Fibroblast of peridontal ligament (primary cell): Measurements from ENCODE around the gene CHAC2.
"Not testable (repeated sequence)": the region's sequence is repeated elsewhere in the genome, so short reads cannot be mapped to it uniquely, and the experiment has no call there.

ENCODE experiments used
- DNase-seq: peaks from one replicate; pipeline ENCODE4 v3.0.0-alpha.2; 2010; ENCODE audit errors: extremely low read depth

CHAC2 gene

DNA sequence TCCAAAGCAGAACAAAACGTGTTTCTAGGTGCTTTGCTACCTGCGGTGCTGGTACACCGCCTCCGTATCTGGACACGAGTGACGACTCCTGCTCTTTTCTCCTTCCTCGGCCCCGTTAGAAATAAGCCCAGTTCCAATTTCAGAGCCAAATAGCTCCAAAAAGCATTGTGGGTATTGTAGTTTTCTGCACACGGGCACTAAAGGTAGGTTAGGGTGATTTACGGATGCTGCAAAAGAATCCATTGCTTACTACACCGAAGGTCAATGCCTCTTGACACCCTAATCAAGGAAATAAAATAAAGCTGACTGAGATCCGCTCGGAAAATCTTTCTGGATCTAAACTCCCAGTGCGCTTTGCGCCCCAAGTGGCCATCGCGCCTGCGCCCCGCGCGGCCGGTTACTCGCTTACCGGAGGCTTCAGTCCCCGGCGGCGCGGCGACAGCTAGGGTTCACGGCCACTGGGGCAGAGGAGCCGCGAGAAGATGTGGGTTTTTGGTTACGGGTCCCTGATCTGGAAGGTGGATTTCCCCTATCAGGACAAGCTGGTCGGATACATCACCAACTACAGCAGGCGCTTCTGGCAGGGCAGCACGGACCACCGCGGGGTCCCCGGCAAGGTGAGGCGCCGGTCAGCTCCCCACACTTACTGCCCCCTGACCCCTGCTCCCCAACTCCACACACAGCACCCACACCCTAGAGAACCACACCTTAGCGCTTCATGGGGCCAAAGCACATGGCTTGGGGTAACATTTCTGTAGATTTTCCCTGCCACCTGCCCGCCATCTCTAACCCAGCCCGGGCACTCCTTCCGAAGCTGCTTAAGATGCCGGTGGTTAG is at the start of gene CHAC2:
Gene CHAC2 (plus strand): TSS at position 400 of the 837 bp plus-strand sequence. CDS start 83 bp downstream, at position 483.
- DNase-seq = peak; percentile 75

DNA sequence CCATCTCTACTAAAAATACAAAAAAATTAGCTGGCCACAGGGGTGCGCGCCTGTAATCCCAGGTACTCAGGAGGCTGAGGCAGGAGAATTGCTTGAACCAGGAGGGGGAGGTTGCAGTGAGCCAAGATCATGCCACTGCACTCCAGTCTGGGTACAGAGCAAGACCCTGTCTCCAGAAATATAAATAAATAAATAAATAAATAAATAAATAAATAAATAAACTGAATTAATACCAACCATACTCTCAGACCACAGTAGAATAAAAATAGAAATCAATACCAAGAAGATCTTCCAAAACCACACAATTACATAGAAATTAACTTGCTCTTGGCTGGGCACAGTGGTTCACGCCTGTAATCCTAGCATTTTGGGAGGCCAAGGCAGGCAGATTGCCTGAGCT is 46.7 kb upstream of the CHAC2 start:
- DNase-seq = not testable (repeated sequence)

DNA sequence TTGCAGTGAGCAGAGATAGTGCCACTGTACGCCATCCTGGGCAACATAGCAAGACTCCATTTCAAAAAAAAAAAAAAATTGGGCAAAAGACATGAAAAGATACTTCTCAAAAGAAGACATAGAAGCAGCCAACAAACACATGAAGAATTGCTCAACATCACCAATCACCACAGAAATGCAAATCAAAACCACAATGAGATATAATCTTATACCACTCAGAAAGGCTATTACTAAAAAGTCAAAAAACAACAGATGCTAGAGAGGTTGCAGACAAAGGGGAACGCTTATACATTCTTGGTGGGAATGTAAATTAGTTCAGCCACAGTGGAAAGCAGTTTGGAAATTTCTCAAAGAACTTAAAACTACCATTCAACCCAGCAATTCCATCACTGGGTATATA is 43.1 kb upstream of the CHAC2 start:
- DNase-seq = peak; percentile 91

DNA sequence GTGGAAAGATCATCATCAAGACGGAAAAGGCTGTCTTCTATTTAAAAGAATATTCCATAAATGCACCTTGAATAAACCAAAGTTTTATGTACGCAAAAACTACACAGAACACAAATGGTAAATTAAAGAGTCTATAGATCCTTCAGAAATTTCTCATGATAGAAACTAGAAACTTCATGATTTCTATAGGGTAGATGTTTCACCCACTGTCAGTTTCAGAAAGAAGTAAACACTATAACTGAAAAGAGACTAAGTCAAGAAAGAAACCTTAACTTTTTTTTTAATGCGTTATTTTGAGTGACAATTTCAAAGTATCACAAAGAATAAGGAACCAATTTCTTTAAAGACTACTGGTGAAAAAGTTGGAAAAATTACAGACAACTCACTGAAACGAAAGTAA is 41.9 kb upstream of the CHAC2 start:
- no peak for DNase-seq

DNA sequence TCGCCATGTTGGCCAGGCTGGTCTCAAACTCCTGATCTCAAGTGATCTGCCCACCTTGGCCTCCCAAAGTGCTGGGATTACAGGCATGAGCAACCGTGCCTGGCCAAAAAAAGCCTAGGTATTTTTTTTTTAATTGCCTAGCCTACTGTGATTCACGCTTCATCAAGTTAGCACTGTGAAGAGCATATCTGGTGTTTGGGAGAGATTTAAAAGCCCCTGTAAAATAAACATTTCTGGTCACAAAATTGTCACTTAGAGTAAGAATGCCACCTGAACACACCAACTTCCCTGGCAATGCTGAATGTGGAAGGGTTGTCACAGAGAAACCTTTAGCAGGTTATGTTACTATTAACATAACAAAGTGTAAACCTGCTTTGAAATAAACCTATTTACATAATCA is 39.7 kb upstream of the CHAC2 start:
- no peak for DNase-seq

DNA sequence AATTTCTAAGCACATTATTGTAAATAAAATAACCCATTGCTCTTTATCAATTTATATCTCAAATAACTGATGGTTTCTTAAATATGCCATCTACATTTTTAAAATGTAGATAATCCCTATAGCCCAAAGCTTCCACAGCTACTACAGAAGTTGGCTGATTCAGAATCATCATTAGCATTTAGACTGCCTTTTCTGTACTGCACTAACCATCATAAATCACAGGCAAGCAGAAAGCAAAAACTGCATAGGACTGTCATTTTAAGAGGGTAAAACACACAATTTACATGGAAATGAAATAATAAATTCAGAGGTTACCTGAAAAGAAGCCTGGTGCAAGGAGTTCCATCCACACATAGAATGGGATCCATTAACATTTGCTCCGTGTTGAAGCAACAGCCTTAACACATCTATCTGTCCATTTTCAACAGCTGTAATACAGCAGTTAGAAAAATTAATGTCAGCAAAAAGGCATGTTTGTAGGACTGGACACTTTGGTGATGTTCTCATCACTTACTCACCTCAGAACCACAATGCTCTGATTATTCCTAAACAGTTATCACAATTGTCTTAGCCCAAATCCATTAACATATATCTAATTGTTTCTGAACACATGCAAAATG is 38.4 kb upstream of the CHAC2 start:
- DNase-seq = no peak

DNA sequence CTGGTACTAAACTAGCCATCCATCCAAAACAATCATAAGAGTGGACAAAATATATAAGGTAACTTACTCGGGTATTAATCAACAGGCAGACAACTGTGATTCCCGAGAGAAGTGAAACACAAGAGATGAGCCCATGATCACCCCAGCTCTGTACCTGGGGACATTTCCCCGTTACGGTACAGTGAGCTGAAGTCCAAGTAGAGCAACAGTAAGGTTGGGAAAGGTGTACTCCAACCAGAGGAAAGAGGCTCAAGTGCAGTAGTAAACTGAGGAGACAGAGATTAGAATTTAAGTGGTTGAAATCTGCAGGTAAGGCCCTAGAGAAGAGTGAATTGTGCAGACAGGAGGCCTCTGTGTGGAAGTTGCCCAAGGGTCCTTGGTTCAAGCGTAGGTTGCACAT is 30.5 kb upstream of the CHAC2 start:
- DNase-seq = no peak

DNA sequence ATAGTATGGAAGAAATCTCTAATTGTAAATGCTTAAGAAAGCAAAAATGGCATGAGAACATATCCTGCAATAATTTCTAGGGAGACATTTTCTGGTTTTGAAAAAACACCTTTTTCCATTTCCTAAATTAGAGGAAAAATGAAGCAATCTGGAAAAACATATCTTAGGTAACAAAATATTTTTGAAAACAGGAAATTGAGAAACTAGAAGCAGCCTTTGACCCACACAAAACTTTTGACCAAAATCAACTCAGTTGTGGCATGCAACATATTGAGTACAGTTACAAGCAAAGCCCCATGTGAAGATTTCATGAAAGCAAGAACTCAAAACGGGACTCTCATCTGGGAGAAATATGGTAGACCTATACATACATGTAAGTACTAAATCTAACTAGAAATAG is 28.6 kb upstream of the CHAC2 start:
- no peak for DNase-seq

DNA sequence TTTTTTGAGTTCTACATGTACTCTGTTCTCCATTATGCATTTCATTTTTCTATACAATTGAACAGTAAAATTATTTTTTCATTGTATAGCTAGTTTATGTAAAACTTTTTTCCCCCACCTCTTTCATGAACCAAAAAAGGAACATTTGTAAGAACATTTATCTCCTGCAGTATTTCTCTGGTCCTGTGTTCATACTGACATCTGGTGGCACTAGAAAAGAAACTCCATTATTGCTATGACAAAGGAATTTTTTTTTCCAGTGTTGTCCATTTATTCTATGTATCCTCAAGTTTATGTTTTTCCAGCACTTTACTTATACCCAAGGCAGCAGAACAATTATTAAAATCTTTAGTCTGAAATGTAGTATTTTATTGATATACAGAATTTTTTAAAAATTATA is 27.4 kb upstream of the CHAC2 start:
- DNase-seq = peak; percentile 77

DNA sequence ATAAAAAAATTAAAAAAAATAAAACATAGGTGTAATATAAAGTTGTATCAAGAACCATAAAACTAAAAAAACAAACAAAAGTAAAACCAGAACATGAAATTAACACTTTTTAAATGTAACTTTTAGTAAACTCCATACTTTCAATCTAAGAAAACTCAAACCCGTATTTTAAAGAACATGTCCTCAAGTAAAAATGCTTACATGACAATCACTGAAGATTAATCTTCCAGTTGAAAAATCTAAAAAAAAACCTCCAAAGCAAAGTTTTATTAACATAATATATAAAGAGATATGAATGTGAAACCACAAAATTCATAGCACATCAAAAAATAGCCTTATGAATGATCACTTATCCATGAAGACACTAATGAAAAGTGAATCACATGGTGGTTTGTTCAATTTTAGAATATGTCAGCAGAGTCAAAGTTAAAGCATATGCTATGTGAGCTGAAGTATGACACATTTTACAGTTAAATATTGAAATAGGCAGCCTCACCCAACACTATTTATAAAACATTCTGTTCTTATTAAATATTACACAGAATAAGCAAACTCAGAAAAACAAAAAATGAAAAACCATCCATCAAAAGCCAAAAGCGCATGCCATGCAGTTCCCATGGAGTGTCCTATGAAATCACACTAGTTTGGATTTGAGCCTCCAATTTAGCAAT is 23.1 kb upstream of the CHAC2 start:
- peak; percentile 42 for DNase-seq

DNA sequence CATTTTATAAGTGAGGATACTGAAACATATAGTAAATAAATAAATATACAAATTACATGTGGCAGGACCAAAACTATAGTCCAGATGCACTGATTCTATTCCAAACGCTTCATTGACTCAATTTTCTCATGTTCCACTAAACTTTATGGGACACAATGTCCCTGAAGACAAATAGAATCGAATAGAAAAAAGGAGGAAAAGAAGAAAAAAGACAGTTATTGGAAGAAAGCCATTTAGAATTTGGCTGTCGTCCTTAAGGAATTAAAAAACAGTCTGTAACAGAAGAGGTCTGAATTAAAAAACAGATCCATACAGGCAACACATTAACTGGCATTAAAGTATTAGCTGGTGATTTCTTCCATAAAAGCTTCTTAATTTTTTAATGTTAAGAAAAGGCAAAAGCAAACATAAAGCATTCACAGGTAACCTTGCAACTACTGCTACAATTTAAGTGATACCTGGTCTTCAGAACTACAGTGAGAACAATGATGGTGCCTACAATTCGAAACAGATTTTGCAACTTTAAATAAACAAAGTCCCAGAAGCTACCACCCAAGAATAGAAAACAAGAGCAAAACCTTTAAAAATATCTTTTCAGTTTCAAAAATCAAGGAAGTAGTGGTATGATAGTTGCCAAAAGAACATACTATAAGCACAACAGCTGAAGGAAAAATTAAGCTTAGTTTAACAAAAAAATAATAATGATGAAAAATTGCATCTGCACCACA is 17.4 kb upstream of the CHAC2 start:
- no peak for DNase-seq

DNA sequence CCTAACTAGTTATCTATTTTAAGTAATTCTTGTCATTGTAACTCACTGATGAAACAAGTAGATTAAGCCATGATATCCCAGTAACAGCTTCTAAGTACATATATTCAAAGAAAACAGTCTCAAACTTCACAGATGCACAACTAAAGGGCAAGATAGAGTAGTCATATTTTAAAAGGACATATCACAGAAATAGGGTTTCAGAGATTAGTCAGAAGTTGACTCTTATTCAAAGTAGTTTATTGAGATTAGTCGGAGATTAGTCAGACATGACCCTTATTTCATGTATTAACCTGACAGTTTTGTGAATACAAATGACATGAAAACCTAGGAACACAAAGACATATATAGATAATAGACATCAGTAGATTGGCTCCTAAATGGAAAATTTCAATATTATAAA is 15.9 kb upstream of the CHAC2 start:
- peak; percentile 33 for DNase-seq

DNA sequence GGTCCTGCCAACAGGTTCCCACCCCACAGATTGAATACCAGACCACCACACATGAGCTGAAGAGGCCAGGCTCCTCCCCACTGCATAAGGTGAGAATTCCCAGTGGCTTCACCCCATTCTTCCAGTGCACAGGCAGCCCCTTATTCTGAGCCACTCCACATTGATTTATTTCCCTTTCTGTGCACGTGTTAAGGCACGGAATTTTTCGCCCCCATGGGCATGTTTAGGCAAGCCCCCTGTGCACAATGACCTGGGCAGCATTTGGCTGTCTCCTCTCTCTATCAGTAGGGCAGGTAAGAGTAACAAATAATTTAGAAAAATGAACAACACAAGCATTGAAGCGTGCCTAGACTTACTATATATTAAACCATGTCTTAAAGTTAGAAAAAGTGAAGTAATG is 15.2 kb upstream of the CHAC2 start:
- no peak for DNase-seq

DNA sequence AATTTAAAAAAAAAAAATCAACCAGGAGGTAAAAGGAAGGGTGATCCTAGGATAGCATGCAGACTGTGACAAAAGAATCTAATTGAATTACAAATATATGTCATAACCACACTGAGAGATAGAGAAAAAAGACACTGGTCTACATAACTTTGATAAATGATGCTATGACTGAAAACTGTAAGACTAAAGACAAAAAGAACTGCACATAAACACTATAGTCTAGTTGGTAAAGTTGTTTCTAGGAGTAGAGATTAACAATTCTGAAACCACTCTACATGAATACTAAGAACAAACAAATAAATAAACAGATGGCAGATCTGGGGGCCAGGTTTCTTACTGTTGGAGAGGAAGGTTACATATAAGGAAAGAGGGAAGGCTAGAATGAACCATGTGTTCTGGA is 14.6 kb upstream of the CHAC2 start:
- DNase-seq = no peak

DNA sequence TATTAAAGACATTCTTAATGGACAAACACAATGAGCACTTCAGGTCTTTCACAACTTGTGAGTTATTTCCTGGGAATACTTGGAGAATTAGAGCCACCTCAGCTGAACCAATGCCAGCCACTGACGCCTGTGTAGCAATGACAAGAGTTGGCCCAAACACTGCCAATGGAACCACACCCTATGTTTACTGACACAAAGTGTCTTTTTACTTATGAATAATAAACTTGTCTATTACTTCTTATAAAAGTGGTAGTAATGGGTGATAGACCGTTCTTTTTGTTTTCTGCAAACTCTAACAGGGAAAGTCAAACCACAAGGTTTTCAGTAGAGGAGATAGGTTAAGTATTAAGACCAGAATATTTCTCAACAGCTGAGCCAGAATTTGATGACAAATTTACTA is 12.5 kb upstream of the CHAC2 start:
- no peak for DNase-seq

DNA sequence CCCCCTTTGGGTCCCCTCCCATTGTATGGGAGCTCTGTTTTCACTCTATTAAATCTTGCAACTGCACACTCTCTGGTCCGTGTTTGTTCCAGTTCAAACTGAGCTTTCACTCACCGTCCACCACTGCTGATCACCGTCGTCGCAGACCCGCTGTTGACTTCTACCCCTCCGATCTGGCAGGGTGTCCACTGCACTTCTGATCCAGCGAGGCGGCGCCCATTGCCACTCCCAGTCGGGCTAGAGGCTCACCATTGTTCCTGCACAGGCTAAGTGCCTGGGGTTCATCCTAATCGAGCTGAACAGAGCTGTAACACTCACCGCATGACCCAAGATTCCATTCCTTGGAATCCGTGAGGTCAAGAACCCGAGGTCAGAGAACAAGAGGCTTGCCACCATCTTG is 11.0 kb upstream of the CHAC2 start:
- no peak for DNase-seq

DNA sequence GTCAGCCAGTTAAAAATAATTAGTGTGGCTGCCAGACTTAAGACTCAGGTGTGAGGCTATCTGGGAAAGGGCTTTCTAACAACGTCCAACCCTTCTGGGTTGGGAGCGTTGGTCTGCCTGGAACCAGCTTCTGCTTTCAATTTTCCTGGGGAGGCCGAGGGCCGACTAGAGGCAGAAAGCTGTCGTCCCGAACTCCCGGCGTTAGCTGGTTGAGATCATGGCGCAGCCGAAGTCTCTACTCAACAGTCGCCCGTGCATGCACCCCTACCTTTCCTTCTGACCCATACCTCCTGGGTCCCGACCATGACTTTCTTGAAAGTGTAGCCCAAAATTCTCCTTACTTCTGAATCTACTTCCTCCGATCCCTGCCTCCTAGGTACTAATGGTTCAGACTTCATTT is 10.4 kb upstream of the CHAC2 start:
- not testable (repeated sequence) for DNase-seq

DNA sequence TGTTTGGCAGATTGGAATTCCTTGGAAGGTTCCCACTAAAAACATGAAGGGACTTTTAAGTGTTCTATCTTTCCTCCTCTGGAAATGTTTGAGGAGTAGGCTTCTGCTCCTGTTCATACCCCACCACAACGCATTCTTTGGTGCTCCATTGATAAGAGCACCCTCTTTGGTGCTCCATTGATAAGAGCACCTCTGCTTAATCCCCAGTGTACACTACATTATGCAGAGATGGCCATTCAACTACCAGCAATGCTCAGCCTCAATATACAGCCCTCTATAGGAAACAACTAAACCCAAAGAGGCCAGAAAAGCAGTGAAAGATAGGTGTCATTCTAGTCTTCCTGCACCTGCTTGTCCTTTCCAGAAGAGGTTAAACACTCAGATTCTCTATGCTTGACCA is 1.8 kb upstream of the CHAC2 start:
- DNase-seq = no peak

DNA sequence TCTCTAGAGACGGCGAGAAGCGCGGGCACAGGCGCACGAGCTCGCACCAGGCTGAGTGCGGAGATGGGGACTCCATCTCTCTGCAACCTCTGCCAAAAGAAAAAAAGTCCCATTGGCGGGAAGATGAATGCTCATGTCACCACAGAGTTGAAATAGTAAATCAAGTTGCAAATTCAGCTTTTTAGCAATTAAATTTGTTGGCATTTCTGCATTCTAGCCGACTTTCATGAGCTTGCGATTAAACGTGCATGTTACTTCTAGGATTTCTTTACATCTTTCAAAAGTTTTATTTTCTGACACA is 588 bp downstream of the CHAC2 start:
- DNase-seq = peak; percentile 26

DNA sequence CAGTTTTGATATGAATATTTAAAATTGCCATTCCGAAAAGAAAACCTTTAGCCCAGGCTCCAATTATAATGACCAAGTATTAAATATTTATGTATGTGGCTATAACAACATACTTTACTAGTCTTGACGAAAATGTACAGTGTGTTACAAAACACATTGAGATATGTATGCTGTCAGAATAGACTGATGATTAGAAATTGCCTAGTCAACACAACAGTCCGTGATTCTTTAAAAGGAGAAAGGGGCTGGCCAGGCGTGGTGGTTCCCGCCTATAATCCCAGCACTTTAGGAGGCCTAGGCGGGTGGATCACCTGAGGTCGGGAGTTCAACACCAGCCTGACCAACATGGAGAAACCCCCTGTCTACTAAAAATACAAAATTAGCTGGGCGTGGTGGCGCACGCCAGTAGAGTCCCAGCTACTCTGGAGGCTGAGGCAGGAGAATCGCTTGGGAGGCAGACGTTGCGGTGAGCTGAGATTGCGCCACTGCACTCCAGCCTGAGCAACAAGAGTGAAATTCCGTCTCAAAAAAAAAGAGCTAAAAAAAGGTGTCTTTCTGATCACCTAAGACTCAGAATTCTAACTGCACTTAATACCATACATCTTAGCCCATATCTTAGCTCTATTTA is 1.8 kb downstream of the CHAC2 start:
- DNase-seq = no peak

DNA sequence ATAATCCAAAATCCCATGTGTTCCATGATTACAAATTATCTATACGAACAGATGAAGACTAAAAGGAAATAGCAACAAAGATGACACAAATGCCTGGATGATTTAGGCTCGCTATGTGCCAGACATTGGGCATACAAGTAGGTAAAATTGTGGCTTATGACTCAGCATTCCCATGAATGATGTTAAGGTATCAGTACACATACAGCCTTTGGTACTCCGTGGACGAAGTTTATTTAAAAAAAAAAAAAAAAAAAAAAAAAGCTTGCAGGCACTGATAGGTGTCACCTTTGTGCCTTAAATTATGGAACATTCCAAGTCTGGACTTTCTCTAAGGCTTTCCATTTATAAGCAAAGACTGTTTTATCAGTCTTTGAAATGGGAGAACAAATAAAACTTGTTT is 2.7 kb downstream of the CHAC2 start:
- DNase-seq = no peak

DNA sequence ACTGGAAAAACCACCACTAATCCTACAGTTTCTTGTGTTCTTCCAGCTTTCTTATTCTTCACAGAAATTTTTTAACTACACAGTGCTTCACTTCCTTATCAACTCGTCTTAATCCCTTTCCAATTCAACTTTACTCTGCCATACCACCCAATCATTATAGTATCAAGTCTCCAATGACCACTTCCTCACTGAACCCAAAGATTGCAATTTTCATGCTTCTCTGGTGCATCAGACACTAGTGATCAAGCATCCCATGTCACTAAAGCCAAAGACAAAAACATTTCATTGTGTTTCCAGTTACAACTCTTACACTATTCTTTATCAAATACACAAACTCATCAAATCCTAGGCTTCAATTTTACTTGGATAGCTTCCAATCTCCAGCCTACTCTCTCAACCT is 9.5 kb downstream of the CHAC2 start:
- peak; percentile 53 for DNase-seq
